ENCODE measurements around the gene TBC1D1.

The TBC1D1 gene

GRCh38 chr4:38166768-38167167, 275.9 kb downstream of the TBC1D1 start:
- Histone ChIP-seq H3K9ac (ENCODE audit: insufficient read length, low read depth) (no peak overlapping the region), H3K4me3 (ENCODE audit: insufficient read length, low read depth) (no peak overlapping the region), H3K27me3 (ENCODE audit: insufficient read depth, insufficient read length) (no peaks in the 10 kb centered on the region), H3K36me3 (ENCODE audit: insufficient read depth, insufficient read length, low read length) (no peaks in the 10 kb centered on the region), H3K4me1 (ENCODE audit: insufficient read depth, insufficient read length) (no peaks in the 10 kb centered on the region), H3K9me3 (ENCODE audit: insufficient read depth, low read length) (peaks cover 6% of the 10 kb centered on the region; the same call in 1 of the 2 replicates)
- TF ChIP-seq SUZ12 (IDR thresholded peaks at IDR 0.05; ENCODE audit: extremely low read depth, insufficient read depth, insufficient read length) (no peak), ZNF274 (IDR thresholded peaks at IDR 0.05; ENCODE audit: low read depth, low read length) (no peak), YY1 (IDR thresholded peaks at IDR 0.05; ENCODE audit: insufficient read depth, insufficient read length) (no peak)
- no peak for DNase-seq (ENCODE audit: low read depth, low spot score)

- no peak for DNase-seq (ENCODE audit: low read depth, low spot score)
- no peak overlapping the region for H3K4me3 ChIP-seq (ENCODE audit: insufficient read length, low read depth)
- H3K36me3 ChIP-seq (ENCODE audit: insufficient read depth, insufficient read length, low read length): no peaks in the 10 kb centered on the region
- TF ChIP-seq SUZ12 (IDR thresholded peaks at IDR 0.05; ENCODE audit: extremely low read depth, insufficient read depth, insufficient read length): no peak
- no peak for TF ChIP-seq ZNF274 (IDR thresholded peaks at IDR 0.05; ENCODE audit: low read depth, low read length)
- no peak for TF ChIP-seq YY1 (IDR thresholded peaks at IDR 0.05; ENCODE audit: insufficient read depth, insufficient read length)
- H3K27me3 ChIP-seq (ENCODE audit: insufficient read depth, insufficient read length): no peaks in the 10 kb centered on the region
- no peak overlapping the region for H3K9ac ChIP-seq (ENCODE audit: insufficient read length, low read depth)
- peaks cover 6% of the 10 kb centered on the region; the same call in 1 of the 2 replicates for H3K9me3 ChIP-seq (ENCODE audit: insufficient read depth, low read length)
- no peaks in the 10 kb centered on the region for H3K4me1 ChIP-seq (ENCODE audit: insufficient read depth, insufficient read length)
These were observed 277.1 kb downstream of the TBC1D1 start for GRCh38 chr4:38167973-38168372.

- H3K4me1 ChIP-seq (ENCODE audit: insufficient read depth, insufficient read length): no peaks in the 10 kb centered on the region
- no peak overlapping the region for H3K9ac ChIP-seq (ENCODE audit: insufficient read length, low read depth)
- TF ChIP-seq SUZ12 (IDR thresholded peaks at IDR 0.05; ENCODE audit: extremely low read depth, insufficient read depth, insufficient read length): no peak
- no peak for TF ChIP-seq ZNF274 (IDR thresholded peaks at IDR 0.05; ENCODE audit: low read depth, low read length)
- TF ChIP-seq YY1 (IDR thresholded peaks at IDR 0.05; ENCODE audit: insufficient read depth, insufficient read length): no peak
- DNase-seq (ENCODE audit: low read depth, low spot score): no peak
- H3K36me3 ChIP-seq (ENCODE audit: insufficient read depth, insufficient read length, low read length): no peaks in the 10 kb centered on the region
- peaks cover 2% of the 10 kb centered on the region; the same call in 1 of the 2 replicates for H3K9me3 ChIP-seq (ENCODE audit: insufficient read depth, low read length)
- no peak overlapping the region for H3K4me3 ChIP-seq (ENCODE audit: insufficient read length, low read depth)
- H3K27me3 ChIP-seq (ENCODE audit: insufficient read depth, insufficient read length): no peaks in the 10 kb centered on the region
These were observed 278.6 kb downstream of the TBC1D1 start for GRCh38 chr4:38169524-38169923.

- Histone ChIP-seq H3K36me3 (ENCODE audit: insufficient read depth, insufficient read length, low read length) (no peaks in the 10 kb centered on the region), H3K4me1 (ENCODE audit: insufficient read depth, insufficient read length) (no peaks in the 10 kb centered on the region), H3K9ac (ENCODE audit: insufficient read length, low read depth) (no peak overlapping the region), H3K27me3 (ENCODE audit: insufficient read depth, insufficient read length) (no peaks in the 10 kb centered on the region), H3K4me3 (ENCODE audit: insufficient read length, low read depth) (no peak overlapping the region), H3K9me3 (ENCODE audit: insufficient read depth, low read length) (no peaks in the 10 kb centered on the region; the same call in 1 of the 2 replicates)
- no peak for DNase-seq (ENCODE audit: low read depth, low spot score)
- TF ChIP-seq SUZ12 (IDR thresholded peaks at IDR 0.05; ENCODE audit: extremely low read depth, insufficient read depth, insufficient read length): no peak
- no peak for TF ChIP-seq YY1 (IDR thresholded peaks at IDR 0.05; ENCODE audit: insufficient read depth, insufficient read length)
- TF ChIP-seq ZNF274 (IDR thresholded peaks at IDR 0.05; ENCODE audit: low read depth, low read length): no peak
These were observed 279.7 kb downstream of the TBC1D1 start for GRCh38 chr4:38170338-38171169.

GRCh38 chr4:38172078-38172477, 281.2 kb downstream of the TBC1D1 start:
- no peak for TF ChIP-seq YY1 (IDR thresholded peaks at IDR 0.05; ENCODE audit: insufficient read depth, insufficient read length)
- TF ChIP-seq SUZ12 (IDR thresholded peaks at IDR 0.05; ENCODE audit: extremely low read depth, insufficient read depth, insufficient read length): no peak
- no peak for TF ChIP-seq ZNF274 (IDR thresholded peaks at IDR 0.05; ENCODE audit: low read depth, low read length)
- no peaks in the 10 kb centered on the region for H3K4me1 ChIP-seq (ENCODE audit: insufficient read depth, insufficient read length)
- no peaks in the 10 kb centered on the region for H3K27me3 ChIP-seq (ENCODE audit: insufficient read depth, insufficient read length)
- DNase-seq (ENCODE audit: low read depth, low spot score): no peak
- H3K9ac ChIP-seq (ENCODE audit: insufficient read length, low read depth): no peak overlapping the region
- H3K4me3 ChIP-seq (ENCODE audit: insufficient read length, low read depth): no peak overlapping the region
- no peaks in the 10 kb centered on the region; the same call in 1 of the 2 replicates for H3K9me3 ChIP-seq (ENCODE audit: insufficient read depth, low read length)
- H3K36me3 ChIP-seq (ENCODE audit: insufficient read depth, insufficient read length, low read length): no peaks in the 10 kb centered on the region

- H3K9ac ChIP-seq (ENCODE audit: insufficient read length, low read depth): no peak overlapping the region
- DNase-seq (ENCODE audit: low read depth, low spot score): no peak
These were observed 283.1 kb downstream of the TBC1D1 start for GRCh38 chr4:38173935-38174518.

GRCh38 chr4:38174801-38175200, 283.9 kb downstream of the TBC1D1 start:
- TF ChIP-seq ZNF274 (IDR thresholded peaks at IDR 0.05; ENCODE audit: low read depth, low read length): no peak
- TF ChIP-seq SUZ12 (IDR thresholded peaks at IDR 0.05; ENCODE audit: extremely low read depth, insufficient read depth, insufficient read length): no peak
- TF ChIP-seq YY1 (IDR thresholded peaks at IDR 0.05; ENCODE audit: insufficient read depth, insufficient read length): no peak
- no peaks in the 10 kb centered on the region for H3K4me1 ChIP-seq (ENCODE audit: insufficient read depth, insufficient read length)
- no peaks in the 10 kb centered on the region for H3K36me3 ChIP-seq (ENCODE audit: insufficient read depth, insufficient read length, low read length)
- no peaks in the 10 kb centered on the region for H3K27me3 ChIP-seq (ENCODE audit: insufficient read depth, insufficient read length)
- no peak overlapping the region for H3K9ac ChIP-seq (ENCODE audit: insufficient read length, low read depth)
- no peak overlapping the region for H3K4me3 ChIP-seq (ENCODE audit: insufficient read length, low read depth)
- no peak for DNase-seq (ENCODE audit: low read depth, low spot score)
- H3K9me3 ChIP-seq (ENCODE audit: insufficient read depth, low read length): peaks cover 17% of the 10 kb centered on the region

More at GRCh38 chr4:38173935-38174518, 283.1 kb downstream of the TBC1D1 start:
- Histone ChIP-seq H3K4me1 (ENCODE audit: insufficient read depth, insufficient read length) (no peaks in the 10 kb centered on the region), H3K4me3 (ENCODE audit: insufficient read length, low read depth) (no peak overlapping the region), H3K36me3 (ENCODE audit: insufficient read depth, insufficient read length, low read length) (no peaks in the 10 kb centered on the region), H3K27me3 (ENCODE audit: insufficient read depth, insufficient read length) (no peaks in the 10 kb centered on the region), H3K9me3 (ENCODE audit: insufficient read depth, low read length) (peaks cover 11% of the 10 kb centered on the region)
- TF ChIP-seq ZNF274 (IDR thresholded peaks at IDR 0.05; ENCODE audit: low read depth, low read length) (no peak), YY1 (IDR thresholded peaks at IDR 0.05; ENCODE audit: insufficient read depth, insufficient read length) (no peak), SUZ12 (IDR thresholded peaks at IDR 0.05; ENCODE audit: extremely low read depth, insufficient read depth, insufficient read length) (no peak)
